Natural killer cell treated with Interleukin-12 subunit alpha and Interleukin-12 subunit beta and Interleukin-15 and Interleukin-18, amount 100 ng/mL, for 72 hours (primary cell): Measurements from ENCODE around the gene C2orf92. TPM values are rescaled to one million over a fixed set of nuclear protein-coding genes. Genes with fewer than 3 reads are reported as not detected.

Experiments
- total RNA-seq, 2 donors: library from RNA; stranded (reverse); gene quantifications; one replicate each; pipeline ENCODE4 v1.2.3, GENCODE V29; 2022

The C2orf92 gene
- total RNA-seq, 2 donors from 2014 or later: 8.6 to 13.6 TPM

Other genes starting within 250 kb of the C2orf92 start
- gene ANKRD36B, start 79.8 kb upstream of the C2orf92 start, total RNA-seq: 10 to 100 TPM; 27.7 to 77.7 TPM
- 100 to 1,000 TPM; 133 to 174 TPM for gene COX5B, start 23.7 kb upstream of the C2orf92 start, total RNA-seq
- gene ACTR1B, start 5.7 kb upstream of the C2orf92 start, total RNA-seq: 10 to 100 TPM; 59.0 to 74.9 TPM
- gene ZAP70, start 43.9 kb downstream of the C2orf92 start, total RNA-seq: 100 to 1,000 TPM in 1 of 2 donors, 10 to 100 TPM in 1; 97.4 to 191 TPM